Eye (tissue), 1 donor: Measurements from ENCODE around the gene CALCOCO1.
"Not testable (repeated sequence)": the region's sequence is repeated elsewhere in the genome, so short reads cannot be mapped to it uniquely, and the experiment has no call there.

ENCODE experiments used
- DNase-seq: peaks from one replicate; pipeline ENCODE4 v3.0.0-alpha.2; 2015

Gene CALCOCO1

DNA sequence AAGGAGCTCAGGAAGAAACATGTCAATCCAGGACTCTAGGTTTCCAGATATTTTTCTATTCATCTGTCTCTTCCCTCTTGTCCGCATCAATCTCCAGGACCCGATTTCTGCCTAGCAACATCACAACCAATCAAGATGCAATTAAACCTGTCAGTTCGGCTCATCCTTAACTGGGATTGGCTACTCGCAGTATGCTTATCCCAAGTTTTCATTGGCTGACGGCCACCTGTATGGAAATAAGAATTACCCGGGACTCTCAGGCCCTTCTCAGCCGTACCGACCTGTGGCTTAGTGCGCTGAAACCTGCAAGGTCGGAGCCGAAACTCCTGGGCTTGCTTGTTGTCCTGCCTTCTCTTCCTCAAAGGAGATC is 31.0 kb downstream of the CALCOCO1 start:
- DNase-seq = peak; percentile 96

DNA sequence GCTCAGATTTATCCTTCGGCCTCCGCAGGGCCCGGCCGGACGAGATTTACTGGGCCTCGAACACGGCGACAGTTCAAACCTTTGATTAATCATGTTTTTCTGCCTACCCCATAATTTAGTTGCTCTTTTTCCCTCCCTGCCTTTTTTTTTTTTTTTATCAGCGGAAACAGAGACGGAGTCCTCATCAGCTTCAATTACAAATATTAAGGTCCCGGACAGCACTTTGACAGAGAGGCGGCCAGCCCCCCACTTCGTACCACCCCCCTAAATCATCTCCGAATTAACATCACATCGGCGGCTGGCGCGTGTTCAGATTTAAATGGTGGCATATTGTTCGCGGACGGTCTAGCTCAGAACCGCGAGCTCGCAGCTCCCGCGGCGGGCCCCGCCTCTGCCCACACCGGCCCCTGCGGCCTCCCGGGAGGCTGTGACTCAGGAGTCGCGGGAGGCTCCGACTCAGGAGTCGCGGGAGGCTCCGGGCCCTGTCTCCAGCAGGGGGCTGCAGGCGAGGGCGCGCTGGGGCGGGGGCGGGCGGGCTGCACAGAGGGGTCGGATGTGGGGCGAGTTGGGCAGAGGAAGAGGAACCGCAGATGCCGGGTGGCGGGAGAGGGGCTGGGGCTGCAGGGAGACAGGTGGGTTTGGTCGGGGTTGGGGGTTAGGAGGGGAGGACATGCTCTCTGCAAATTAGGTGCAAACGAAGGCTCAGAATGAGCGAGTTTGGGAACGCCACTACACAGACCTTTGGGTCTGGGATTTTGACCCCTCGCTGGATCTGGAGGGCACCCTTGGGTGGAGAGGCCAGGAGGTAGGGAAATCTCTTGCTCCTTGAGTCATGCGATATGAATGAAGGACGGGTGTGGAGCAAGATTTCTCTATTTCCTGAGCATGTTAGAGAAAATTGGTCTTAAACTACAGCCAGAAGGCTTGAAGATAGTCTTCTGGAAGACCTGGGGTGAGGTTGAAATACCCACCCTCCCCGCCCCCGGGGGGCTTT is 31.8 kb downstream of the CALCOCO1 start:
- peak; percentile 75 for DNase-seq

DNA sequence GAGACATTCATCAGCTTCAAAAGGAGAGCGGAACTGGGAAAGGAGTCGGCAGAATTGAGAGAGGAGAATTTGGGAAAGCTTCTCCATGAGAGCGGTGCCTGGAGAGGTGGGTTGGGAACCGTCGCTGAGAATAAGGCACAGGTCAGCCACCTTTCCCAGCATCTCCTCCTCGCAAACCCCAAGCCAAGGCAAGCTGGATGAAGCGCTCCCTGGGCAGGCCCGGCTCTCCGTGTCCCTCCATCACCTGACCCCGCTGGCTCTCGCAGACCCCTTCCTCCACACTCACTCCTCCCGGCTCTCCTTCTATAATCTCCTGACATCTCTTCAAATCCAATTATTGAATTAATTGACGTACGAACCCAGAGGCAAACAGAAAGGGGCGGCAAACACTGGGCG is 32.5 kb downstream of the CALCOCO1 start:
- DNase-seq = peak; percentile 68

DNA sequence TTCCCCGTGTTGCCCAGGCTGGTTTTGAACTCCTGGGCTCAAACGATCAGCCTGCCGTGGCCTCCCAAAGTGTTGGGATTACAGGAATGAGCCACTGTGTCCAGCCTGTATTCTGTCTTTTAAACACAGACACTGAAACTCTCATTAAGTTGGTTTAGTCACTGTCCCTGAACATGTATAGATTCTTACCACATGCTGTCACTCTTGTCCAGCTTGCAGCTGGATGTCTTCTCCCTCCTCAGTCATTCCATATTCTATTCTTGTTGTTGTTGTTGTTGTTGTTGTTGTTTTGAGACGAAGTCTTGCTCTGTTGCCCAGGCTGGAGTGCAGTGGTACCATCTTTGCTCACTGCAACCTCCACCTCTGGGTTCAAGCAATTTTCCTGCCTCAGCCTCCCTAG is 39.1 kb downstream of the CALCOCO1 start:
- no peak for DNase-seq

DNA sequence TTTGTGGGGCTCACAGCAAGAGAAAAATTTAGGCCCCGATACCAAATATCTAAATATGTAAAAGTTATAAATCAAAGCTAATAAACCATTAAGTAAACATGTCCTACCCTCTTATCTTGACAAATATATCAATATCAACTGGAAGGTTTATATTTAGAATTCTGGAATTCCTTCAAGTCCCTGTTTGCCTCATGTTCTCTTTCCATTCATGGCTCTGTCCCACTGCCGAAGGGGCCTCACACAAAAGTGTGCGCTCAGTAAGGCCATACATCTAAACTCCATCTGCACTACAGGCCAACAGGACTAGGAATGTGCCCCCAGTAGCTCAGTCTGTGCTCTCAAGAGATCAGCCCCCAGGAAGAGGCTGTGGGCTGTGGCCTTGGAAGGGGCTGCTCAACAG is 40.8 kb downstream of the CALCOCO1 start:
- DNase-seq = no peak

DNA sequence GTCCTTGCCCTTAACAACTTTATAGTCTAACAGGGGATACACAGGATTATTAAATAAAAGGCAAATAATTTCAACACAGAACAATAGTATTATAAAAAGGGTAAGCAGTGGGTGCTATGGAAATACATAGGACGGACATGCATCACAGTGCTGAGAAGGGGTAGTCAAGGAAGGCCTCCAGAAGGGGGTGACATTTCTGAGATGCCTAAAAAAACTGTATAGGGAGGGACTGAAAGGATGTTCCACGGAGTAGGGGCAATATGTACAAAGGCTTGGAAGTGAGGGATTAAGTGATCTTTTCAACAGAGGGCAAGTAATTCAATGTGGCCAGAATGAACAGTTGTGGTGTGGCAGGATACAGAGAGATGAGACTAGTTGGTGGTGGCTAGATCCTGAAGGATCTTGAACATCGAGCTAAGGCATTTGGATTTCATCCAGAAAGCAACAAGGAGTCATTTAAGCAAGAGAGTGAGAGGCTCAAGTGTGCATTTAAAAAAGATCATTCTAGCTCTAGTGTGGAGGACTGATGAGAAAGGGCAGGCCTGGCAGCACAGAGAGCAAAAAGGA is 42.5 kb downstream of the CALCOCO1 start:
- no peak for DNase-seq

DNA sequence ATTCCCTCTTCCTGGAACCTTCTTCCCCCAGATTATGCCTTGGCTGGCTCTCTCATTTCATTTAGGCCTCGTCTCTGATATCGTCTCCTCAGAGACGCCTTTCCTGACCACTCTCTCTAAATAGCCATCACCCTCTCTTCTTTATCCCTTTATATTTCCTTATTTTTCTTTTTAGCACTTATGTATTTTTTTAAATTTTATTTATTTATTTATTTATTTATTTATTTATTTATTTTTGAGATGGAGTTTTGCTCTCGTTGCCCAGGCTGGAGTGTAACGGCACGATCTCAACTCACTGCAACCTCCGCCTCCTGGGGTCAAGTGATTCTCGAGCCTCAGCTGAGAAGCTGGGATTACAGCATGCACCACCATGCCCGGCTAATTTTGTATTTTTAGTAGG is 43.3 kb downstream of the CALCOCO1 start:
- no peak for DNase-seq

DNA sequence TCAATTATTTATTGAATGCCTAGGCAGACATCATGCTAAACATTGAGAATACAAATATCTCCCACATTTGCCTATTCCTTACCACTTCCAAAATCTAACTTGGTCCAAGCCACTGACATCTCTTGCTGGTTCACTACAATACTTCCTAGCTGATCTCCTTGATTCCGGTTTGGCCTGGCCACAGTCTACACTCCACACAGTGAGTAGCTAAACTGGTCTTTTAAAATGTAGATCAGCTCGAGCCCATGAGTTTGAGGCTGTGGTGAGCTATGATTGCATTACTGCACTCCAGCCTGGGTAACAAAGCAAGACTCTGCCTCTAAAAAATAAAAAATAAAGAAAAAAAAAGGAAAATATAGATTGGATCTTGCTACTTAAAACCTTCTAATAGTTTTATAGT is 43.8 kb downstream of the CALCOCO1 start:
- DNase-seq = no peak

DNA sequence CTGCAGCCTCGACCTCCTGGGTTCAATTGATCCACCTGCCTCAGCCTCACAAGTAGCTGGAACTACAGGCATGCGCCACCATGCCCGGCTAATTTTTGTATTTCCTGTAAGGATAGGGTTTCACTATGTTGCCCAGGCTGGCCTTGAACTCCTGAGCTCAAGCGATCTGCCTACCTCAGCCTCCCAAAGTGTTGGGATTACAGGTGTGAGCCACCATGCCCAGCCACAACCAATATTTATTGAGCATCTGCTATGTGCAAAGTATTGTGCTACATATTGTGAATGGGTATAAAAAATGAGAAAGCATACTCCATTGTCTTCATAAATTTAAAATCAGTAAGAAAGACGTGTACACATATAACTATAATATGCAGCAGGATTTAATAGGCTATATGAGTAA is 47.2 kb downstream of the CALCOCO1 start:
- DNase-seq = not testable (repeated sequence)

DNA sequence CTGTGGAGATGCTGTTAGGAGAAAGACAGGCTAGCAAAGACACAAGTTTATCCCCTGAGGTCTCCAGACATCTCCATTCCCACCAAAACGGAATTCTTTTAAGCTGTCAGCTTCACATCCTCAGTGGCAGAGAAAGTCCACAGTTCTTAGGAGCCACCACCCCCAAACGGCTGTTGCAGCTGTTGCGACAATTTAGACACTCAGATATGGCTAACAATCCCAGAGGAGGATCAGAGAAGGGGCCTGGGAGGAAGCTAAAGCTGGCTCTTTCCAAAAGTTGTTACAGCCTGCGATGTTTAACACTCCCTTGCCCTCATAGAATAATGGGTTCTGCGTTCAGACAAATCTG is 49.5 kb downstream of the CALCOCO1 start:
- no peak for DNase-seq

DNA sequence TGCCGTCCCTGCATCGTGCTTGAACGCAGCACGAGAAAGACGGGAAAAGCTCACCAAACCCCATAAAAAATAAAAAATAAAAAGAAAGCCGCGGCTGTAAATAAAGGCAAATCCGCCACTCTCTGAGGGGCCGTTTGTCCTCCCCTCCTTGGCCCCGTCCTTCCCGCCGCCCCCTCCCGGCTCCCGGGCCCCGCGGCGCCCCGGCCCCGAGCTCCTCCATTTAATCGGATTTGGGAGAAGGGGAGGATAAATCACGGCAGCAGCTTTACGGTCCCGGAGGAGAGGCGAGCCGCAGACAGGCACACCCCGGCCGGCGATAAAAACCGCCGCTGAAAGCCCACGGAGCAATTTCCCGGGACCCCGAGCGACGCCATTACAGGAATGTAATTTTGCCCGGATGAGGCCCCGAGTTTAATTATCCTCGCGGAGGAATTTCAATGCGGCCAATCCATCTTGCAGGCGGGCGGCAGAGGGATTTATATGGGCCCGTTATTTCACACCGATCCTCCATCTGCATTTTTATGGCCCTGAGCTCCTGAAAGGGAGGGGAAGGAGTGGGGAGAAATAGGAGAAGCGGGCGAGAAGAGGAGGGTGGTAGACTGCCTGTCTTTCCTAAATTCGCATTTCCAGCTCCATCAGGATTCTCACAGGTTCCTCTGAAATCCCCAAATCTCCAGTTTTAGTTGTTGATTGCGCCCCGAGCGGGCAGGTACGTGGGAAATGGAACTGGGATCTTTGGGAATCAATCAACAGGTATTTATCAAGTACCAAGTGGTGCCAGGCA is 50.0 kb downstream of the CALCOCO1 start:
- peak; percentile 83 for DNase-seq

DNA sequence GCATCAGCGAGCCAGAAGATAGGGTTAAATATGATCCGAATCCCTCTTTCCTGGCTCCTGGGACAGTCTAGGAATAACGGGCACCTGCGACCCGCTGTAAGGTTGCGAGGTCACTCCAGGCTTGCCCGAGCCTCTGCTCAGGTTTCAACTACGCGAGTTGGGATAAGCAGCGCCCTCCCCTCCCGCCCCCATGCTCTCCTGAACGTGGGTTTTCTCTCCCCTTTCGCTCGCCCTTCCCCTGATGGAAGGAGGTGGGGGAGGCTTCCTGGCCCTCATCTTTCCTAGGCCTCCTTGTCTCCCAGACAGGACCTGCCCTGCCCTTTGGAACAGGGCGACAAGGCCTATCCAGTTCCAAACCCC is 50.6 kb downstream of the CALCOCO1 start:
- DNase-seq = no peak

DNA sequence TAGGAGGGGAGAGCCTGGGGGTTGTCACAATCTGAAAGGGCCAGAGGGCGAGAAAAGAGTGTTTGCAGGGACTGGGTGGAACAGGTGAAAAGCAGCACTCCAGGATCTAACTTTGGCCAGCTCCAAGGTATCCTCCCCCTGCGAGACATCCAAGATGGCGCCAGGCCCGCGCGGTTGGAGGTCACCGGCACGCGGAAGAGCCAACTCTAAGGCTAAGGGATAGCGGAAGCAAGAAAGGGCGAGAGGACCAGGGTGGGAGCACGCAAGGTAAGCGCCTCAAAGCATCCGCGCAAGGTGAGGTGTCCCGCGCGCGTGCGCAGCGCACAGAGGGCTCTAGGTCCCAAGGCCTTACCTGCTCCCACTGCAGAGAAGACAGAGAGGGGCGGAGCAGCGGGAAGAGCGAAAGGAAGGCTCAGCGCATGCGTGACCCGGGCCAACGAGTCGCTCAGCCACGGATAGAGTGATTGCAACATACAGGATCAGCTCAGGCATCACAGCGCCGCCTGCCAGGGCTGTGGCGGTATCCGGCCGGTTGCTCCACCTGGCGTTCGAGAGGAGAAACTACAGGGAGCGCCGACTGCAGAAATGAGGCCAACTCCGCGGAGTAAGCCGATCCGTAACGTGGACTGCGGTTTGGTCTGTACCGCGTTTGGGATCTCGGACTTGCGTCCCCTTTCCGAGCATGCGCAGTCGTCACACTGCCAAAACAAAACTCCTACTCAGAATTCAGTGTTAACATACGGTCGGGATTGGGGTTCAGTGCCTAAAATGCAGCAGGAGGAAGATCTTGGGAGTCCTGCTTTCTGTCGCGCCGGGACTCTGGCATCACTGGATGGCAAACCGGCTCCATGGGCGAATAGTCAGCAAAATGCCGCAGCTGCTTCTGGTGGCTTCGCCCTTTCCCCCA is 51.3 kb downstream of the CALCOCO1 start, which contains the start of gene ATP5MC2:
TSS of gene ATP5MC2 (minus strand) at position 383 of the 907 bp plus-strand sequence. CDS start 3,469 bp downstream, outside the sequence.
- peak; percentile 99 for DNase-seq

DNA sequence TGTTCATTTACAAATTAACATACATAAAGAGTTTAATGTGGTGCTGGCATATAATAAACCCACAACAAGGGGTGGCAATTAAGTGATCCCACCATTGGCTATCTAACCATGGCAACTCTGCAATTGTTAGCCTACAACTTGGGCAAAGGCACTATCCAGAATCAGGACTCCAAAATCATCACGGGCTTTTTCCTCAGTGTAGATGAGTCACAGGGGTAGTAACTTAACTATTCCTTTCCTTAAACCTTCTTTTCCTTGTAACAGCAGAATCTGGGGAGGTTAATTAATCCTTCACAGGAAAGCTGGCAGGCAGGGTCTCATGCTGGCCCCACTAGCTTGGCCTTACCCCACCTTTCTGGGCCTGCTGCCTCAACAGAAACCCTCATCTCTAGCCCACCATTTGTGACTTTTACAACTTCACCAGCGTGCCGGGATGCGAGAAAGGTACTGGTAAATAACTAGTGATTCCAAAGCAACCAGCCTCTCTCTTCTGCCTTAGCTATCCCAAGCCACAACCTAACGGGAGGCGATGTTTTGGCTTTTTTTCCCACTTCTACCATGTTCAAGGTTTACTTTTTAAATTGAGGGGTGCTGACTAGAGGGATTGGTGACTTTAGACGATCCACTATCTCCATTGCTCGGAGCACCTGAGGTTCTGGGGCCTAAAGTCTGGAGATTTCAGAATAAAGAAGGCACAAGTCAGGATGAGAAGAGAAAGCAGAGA is 52.1 kb downstream of the CALCOCO1 start:
- DNase-seq = no peak

DNA sequence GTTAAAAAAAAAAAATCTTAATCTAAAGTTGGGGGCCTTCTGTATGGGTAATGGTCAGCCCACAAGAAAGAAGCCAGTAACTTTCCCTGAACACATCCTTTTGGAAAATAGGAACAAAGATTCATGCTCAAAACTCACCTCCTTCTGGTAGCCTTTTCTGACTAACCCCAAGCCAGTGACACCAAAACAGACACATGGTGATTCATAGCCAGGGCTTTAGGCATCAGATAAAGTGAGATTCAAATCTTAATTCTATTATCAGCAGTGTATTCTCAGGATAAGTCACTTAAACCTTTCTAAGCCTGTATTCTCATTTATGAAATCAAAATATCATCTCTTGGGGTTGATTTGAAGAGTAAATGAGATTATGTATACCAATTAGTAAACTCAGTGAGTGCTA is 56.3 kb downstream of the CALCOCO1 start:
- no peak for DNase-seq

DNA sequence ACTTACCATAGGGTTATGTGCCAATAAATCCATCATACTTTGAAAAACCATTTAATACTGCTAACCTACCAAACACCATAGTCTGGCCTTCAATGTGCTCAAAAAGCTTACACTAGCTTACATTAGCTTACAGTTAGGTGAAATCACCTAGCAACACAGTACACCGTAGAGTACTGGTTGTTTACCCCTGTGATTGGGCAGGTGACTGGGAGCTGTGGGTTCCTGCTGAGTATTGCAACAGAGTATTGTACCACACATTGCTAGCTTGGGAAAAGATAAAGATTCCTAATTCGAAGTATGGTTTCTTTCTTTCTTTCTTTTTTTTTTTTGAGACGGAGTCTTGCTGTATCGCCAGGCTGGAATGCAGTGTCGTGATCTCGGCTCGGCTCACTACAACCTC is 56.9 kb downstream of the CALCOCO1 start:
- DNase-seq = no peak

DNA sequence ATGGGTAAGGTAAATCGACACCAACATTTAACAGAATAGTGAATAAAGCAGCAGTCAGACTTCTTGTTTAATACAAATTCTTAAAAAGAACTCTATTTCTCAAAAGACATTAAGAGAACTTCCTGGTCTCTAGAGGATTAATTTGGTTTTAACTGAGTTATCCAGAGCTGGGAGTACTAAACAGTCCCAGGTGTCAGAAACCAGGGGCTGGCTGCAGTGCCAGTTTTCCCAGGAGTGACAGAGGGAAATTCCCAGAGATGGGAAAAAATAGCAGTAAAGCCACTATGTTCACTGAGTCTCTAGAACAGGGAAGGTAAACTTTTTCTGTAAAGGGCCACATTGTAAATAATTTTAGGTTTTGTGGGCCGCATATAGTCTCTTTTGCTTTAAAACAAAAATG is 60.2 kb downstream of the CALCOCO1 start:
- no peak for DNase-seq

DNA sequence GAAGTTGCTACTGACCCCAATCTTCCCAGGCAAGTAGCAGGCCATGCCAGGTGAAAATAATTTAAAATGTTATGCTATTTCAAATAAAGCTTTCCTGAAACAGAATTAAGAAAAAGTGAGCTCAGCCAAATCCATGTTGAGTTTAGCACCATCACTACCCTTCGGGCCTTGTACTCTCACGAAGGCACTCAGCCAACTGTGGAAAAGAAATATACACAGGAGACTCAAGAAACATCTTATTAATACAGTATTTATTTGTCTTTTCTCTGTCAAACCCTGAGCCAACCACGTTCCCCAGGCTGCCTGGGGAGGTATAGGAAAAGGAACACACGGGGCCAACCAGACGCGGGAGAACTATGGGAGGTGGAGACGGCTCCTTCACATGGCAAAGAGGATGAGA is 62.3 kb downstream of the CALCOCO1 start:
- peak; percentile 66 for DNase-seq

DNA sequence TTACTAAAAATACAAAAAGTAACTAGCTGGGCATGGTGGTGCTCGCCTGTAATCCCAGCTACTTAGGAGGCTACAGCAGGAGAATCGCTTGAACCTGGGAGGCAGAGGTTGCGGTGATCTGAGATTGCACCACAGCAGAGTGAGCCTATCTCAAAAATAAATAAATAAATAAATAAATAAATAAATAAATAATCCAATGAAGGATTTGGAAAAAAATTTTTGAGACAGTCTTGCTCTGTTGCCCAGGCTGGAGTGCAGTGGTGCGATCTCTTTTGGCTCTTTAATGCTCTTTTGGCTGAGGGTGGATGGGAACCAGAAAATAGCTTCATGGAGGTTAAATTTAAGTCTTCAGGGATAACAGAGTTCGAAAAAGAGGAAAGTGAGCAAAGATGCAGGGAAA is 63.1 kb downstream of the CALCOCO1 start:
- DNase-seq = no peak

DNA sequence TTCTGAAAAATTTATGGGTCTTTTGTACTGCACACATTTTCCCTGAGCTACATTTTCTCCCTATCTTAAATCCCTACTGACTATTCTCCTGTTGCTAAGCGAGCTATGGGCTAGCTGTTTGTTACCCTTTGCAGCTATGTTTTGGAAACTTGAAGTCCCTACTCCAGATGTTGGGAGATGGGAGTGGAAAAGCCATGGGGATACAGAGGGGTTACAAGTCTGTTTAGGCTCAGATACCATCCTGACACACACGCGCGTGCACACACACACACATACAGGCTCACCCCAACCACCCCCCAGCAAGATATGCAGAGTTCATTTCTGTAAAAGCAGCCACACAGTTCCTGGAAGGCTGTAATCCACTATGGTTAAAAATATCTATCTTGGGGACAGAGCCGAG is 67.2 kb downstream of the CALCOCO1 start:
- peak; percentile 56 for DNase-seq

DNA sequence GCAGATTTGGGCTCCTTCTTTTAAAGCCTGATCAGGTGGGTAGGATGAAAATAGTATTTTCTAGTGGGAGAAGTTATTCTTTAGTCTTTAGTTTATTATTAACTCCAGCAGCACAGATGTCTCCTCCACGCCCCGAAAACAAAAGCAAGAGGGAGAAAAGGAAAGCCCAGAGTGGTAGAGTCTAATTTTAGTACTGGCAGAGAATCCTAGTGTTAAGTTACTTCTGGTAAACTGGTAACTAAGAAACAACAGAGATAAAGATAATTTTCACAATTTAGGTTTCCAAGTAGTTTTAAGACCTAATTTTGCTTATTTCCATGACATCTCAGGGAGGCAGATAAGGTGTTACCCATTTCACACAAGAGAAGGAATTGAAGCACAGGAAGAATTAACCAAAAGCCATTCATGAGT is 67.7 kb downstream of the CALCOCO1 start:
- DNase-seq = no peak

DNA sequence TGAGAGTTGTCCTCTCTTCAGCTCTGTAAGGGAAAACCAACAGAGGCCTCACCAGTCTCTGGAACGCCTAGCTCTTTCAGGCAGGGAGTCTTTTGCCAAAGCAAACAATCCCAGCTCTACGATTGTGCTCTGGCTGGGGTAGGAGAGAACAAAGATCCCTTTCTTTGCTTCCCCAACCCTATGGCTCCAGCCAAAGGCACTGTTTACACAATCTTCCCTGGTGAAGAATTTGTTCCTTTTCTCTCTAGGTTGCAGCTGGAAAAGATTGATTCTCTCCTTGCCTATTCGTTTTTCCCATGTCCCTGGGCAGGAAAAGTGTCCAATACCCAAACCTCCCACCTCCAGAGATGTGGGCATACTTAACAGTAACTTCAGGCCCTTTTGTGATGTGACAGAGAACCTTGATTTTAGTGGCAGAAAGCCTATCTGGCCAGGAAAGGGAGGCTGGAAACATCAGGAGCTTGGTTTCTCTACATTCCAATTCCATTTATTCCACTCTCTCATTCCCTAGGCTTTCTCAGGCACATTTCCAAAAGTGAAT is 68.2 kb downstream of the CALCOCO1 start:
- peak; percentile 74 for DNase-seq
